ENCODE measurements around the gene MRPL20. TPM values are rescaled to one million over a fixed set of nuclear protein-coding genes. Genes with fewer than 3 reads are reported as not detected.

Gene MRPL20
- total and polyA plus RNA-seq, 4 donors, result 47.8 to 170 (median 74.0) TPM

GRCh38 chr1:1374589-1374928, 32.5 kb downstream of the MRPL20 start:
- Histone ChIP-seq H3K27ac (ENCODE audit: low read depth in 1 of 2, low read length in 2 of 2) (peak overlapping the region; percentile 77 to 87), H3K4me3 (ENCODE audit: low read depth in 1 of 3, low read length in 3 of 3) (peak overlapping the region; percentile 70 to 98 (median 82)), H3K9me3 (ENCODE audit: control insufficient read depth in 4 of 4, low read length in 3 of 4) (no peaks in the 10 kb centered on the region), H3K36me3 (ENCODE audit: control insufficient read depth in 4 of 4, insufficient read depth in 3 of 4, low read depth in 1 of 4, low read length in 3 of 4) (peaks cover 0 to 4% (median 0%) of the 10 kb centered on the region in 4 donors), H3K27me3 (ENCODE audit: control insufficient read depth in 4 of 4, insufficient read depth in 4 of 4, low read length in 3 of 4) (no peaks in the 10 kb centered on the region), H3K9ac (ENCODE audit: low read depth in 1 of 2, low read length in 2 of 2) (peak overlapping the region; percentile 68 to 94), H3K4me1 (ENCODE audit: control insufficient read depth in 4 of 4, insufficient read depth in 4 of 4, low read length in 3 of 4) (peaks cover 7 to 33% (median 28%) of the 10 kb centered on the region in 4 donors)
- WGBS, result under 1% methylated on average over 24 of the region's 24 CpGs
- no peak for DNase-seq (ENCODE audit: low spot score)
- no peak for TF ChIP-seq NR2F2 (IDR thresholded peaks at IDR 0.05)
- no peak for TF ChIP-seq EGR1 (IDR thresholded peaks at IDR 0.05; ENCODE audit: low read depth in 2 of 2)
- no peak for TF ChIP-seq HNF4G (IDR thresholded peaks at IDR 0.05)
- no peak for TF ChIP-seq FOXA2 (IDR thresholded peaks at IDR 0.05)
- TF ChIP-seq SP1 (IDR thresholded peaks at IDR 0.05), result no peak
- no peak for TF ChIP-seq RXRA (IDR thresholded peaks at IDR 0.05)
- TF ChIP-seq MAX (IDR thresholded peaks at IDR 0.05), result no peak
- no peak for TF ChIP-seq RAD21 (IDR thresholded peaks at IDR 0.05)
- no peak for TF ChIP-seq TAF1 (conservative IDR thresholded peaks at IDR 0.05)
- no peak for TF ChIP-seq JUND (IDR thresholded peaks at IDR 0.05)
- no peak for TF ChIP-seq FOXA1 (IDR thresholded peaks at IDR 0.05)
- no peak for TF ChIP-seq HNF4A (conservative IDR thresholded peaks at IDR 0.05)
- TF ChIP-seq ZBTB33 (IDR thresholded peaks at IDR 0.05), result no peak
- no peak for TF ChIP-seq ATF3 (IDR thresholded peaks at IDR 0.05)
- no peak for TF ChIP-seq REST (IDR thresholded peaks at IDR 0.05)
- TF ChIP-seq GABPA (IDR thresholded peaks at IDR 0.05 in 1 of 2, conservative IDR thresholded peaks at IDR 0.05 in 1 of 2), result no peak
- no peak for TF ChIP-seq YY1 (IDR thresholded peaks at IDR 0.05)
- no peak for TF ChIP-seq CTCF (IDR thresholded peaks at IDR 0.05; ENCODE audit: low read depth, low read length, missing input control)

Measured in liver (tissue), 9 donors.